NCI-H1048 (cell line): ENCODE data around the gene SBK2.
A peak's percentile ranks its signal among the peaks of the same experiment; 100 is the strongest.
"Not testable (repeated sequence)": the region's sequence is repeated elsewhere in the genome, so short reads cannot be mapped to it uniquely, and the experiment has no call there.

Experiments
- DNase-seq: peaks from one replicate; lab custom pipeline; 2025; lab: John Stamatoyannopoulos, UW

The SBK2 gene, protein sequence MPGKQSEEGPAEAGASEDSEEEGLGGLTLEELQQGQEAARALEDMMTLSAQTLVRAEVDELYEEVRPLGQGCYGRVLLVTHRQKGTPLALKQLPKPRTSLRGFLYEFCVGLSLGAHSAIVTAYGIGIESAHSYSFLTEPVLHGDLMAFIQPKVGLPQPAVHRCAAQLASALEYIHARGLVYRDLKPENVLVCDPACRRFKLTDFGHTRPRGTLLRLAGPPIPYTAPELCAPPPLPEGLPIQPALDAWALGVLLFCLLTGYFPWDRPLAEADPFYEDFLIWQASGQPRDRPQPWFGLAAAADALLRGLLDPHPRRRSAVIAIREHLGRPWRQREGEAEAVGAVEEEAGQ

GRCh38 chr19:55536951-55537740 lies at the start of gene SBK2:
Gene SBK2 (minus strand): TSS chr19:55537133. CDS start chr19:55536294, 839 bp downstream.
- DNase-seq = no peak

DNA sequence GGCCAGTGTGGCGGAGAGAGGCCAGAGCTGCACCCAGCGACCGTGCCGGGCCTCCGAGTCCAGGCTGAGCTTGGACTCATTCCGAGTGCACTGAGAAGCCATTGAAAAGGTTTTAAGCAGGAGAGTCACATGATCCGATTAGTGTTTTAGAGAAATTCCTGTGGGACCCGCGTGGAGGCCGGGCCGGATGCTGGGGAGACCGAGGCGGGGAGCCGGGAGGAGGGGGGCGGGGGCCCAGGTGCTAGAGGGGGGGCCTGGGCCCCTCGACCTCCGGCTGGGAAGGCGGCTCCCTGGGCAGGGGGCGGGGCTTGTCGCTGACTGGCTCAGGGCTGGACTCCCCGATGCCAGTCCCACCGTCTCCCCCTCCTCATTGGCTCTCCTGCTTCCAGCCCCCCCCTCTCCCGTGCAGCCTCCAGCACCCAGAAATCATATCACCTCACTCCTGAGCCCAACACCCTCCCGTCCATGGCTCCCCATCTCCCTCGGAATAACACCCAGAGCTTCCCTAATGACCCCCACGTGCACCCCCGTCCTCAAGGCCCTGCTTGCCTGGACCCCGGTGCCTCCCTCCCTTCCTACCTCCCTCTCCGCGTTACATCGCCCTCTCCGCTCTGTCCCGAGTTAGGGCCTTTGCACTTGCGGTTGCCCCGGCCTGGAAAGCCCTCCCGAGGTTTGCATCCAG lies 48.9 kb upstream of the SBK2 start:
- DNase-seq = no peak

DNA sequence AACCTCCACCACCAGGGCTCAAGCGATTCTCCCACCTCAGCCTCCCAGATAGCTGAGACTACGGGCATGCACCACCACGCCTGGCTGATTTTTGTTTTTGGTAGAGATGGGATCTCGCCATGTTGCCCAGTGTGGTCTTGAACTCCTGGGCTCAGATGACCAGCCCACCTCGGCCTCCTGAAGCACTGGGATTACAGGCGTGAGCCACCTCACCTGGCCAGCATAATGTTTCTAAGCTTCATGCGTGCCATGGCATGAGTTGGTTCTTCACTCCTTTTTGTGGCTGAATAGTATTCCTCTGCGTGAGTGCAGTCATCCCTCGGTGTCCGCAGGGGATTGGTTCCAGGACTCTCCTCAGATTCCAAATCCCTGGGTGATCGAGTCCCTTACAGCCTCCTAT lies 47.9 kb upstream of the SBK2 start:
- DNase-seq = no peak

- DNase-seq = not testable (repeated sequence)
Measured at GRCh38 chr19:55583897-55584296, 47.0 kb upstream of the SBK2 start.

- not testable (repeated sequence) for DNase-seq
Measured at GRCh38 chr19:55582284-55582683, 45.4 kb upstream of the SBK2 start.

DNA sequence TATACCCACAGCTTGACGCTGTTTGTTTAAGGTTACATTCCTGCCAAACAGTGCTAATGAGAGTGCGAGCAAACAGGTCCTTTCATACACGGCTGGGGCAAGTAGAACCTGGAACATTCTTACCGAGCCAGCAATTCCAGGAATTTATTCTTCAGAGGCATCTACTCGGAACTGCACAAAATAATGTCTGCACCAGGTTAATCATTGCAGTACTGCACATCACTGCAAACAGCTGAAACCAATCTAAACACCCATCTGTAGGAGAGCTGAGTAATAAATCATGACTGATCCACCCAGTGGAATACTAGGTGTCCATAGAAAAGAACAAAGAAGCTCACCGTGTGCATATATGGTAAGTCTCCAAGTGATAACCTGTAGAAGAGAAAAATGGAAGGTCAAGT lies 44.9 kb upstream of the SBK2 start:
- DNase-seq = no peak

- DNase-seq = no peak
Measured at GRCh38 chr19:55581145-55581822, 44.4 kb upstream of the SBK2 start.

DNA sequence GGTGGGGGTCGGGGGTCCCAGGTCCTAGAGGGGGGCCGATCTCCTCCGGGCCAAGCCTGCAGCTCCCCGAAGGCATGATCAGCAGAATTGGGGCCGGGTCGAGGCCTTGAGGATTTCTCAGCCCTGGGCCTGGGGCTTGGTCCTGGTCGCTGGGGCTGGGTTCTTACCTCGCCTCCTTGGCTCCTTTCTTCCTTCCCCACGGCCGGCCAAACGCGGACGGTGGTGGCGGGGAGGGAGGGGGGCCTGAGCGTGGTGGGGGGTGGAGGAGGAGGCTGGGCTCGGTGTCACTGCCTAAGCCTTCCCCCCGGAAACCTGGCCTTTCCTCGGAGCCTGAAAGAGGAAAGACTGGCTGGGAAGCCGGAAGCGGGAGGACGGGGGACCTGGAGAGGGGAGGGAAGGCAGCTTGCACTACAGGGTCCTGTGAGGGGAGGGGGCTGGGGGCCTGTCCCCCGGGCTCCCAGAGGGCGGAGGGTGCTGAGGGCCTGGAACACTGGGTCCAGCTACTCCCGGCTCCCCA lies 43.8 kb upstream of the SBK2 start, which contains the start of gene ZNF579:
ZNF579 (minus strand) TSS at position 221 of the 517 bp plus-strand sequence. CDS start 1,209 bp downstream, outside the sequence.
- peak; percentile 70 for DNase-seq

- DNase-seq = no peak
Measured at GRCh38 chr19:55579766-55580621, 43.1 kb upstream of the SBK2 start.

DNA sequence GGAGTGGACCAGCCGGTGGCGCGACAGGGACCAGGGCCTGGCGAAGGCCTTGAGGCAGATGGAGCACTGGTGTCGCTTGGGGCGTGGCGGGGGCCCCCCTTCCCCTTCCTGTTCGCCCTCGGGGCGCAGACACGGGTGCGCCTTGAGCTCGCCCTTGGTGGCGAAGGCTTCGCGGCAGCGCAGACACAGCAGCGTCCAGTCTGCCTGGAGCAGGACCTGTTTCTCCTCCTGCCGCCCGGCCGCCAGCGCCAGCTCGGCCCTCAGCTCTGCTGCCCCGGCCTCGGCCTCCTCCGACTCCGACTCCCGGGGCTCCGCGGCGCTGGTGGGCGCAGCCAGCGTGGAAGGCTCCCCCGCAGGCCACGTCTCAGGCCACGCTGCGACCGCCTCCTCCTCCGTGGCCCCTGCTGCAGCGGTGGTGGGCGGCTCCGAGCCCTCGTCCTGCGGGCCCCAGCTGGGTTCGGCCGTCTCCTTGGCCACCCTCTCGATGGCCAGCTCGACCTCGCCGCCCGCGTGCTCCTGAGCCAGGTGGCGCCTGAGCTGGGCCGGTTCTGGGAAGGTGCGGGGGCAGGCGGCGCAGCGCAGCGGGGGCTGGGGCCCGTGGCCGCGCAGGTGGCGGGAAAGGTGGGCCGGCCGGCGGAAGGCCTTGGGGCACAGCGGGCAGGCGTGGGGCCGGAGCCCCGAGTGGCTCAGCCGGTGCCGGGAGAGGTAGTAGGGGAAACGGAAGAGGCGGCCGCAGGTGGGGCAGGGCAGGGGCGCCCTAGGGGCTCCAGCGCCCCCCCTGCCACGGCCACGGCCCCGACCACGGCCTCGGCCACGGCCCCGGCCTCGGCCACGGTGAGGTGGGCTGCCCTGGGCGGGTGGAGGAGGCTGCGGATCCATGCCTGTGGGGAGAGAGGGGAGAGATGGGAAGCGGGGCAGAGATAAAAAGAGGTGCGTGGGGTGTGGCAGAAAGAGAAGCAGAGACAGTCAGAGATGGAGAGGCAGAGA lies 42.1 kb upstream of the SBK2 start:
- DNase-seq = no peak

GRCh38 chr19:55578031-55578760 lies 41.3 kb upstream of the SBK2 start:
- DNase-seq = no peak

- no peak for DNase-seq
Measured at GRCh38 chr19:55576746-55577145, 39.8 kb upstream of the SBK2 start.

DNA sequence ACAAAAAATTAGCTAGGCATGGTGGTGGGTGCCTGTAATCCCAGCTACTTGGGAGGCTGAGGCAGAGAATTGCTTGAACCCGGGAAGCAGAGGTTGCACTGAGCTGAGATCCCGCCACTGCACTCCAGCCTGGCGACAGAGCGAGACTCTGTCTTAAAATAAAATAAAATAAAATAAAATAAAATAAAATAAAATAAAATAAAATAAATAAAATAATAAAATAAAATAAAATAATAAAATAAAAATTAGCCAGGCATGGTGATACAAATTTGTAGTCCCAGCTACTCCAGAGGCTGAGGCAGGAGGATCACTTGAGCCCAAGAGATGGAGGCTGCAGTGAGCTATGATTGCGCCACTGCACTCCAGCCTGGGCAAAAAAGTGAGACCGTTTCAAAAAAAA lies 37.0 kb upstream of the SBK2 start:
- DNase-seq = not testable (repeated sequence)

DNA sequence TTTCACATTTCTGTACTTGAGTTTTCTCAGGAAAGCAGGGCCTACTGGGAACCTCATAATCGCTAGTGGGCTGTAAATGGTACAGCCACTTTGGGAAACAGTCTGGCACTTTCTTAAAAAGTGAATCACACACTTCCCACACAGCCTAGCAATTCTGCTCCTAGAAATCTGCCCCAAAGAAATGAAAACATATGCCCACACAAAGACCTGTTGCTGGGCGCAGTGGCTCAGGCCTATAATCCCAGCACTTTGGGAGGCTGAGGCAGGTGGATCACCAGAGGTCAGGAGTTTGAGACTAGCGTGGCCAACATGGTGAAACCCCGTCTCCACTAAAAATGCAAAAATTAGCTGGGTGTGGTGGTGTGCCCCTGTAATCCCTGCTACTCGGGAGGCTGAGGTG lies 32.5 kb upstream of the SBK2 start:
- DNase-seq = not testable (repeated sequence)

- no peak for DNase-seq
Measured at GRCh38 chr19:55567708-55568328, 30.9 kb upstream of the SBK2 start.

- no peak for DNase-seq
Measured at GRCh38 chr19:55566823-55567222, 29.9 kb upstream of the SBK2 start.

GRCh38 chr19:55563261-55563690 lies 26.3 kb upstream of the SBK2 start:
- no peak for DNase-seq

DNA sequence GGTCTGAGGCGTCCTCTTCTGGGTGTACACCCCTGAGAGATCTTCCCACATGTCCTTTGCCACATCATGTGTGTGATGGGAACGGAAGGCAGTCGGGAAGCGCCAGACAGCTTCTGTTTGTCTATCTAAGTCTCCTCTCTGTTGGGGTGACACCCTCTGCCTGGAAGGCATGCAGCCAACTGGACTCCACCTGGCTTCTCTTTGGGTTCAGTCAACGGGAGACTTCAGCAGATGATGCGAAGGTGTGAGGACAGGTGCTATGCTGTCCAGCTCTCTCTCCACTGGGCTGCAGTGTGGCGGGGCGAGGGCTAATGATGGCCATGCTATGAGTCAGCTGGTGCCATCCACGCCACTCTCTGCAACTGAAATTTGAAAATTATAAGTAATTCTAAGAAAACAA lies 22.8 kb upstream of the SBK2 start:
- no peak for DNase-seq
